BLaER1 treated with 17β-estradiol and CSF1 and Interleukin-3, amounts not matched to agents 10 nM and 100 nM (cell line): Measurements from ENCODE around the gene SMURF1.

ENCODE experiments used
- H3K27ac ChIP-seq, 11 experiments: shearing (Covaris generic); formaldehyde crosslinking; 2 replicates each; pipeline ENCODE4 v1.8.1; 2022
- H3K27me3 ChIP-seq, 11 experiments: shearing (Covaris generic); formaldehyde crosslinking; 2 replicates each; pipeline ENCODE4 v1.8.1; 2022
- H3K36me3 ChIP-seq, 11 experiments: shearing (Covaris generic); formaldehyde crosslinking; 2 replicates each; pipeline ENCODE4 v1.8.1; 2022
- H3K4me1 ChIP-seq, 10 experiments: shearing (Covaris generic); formaldehyde crosslinking; 2 replicates each; pipeline ENCODE4 v1.8.1; 2022
- H3K4me2 ChIP-seq, 11 experiments: shearing (Covaris generic); formaldehyde crosslinking; 2 replicates each; pipeline ENCODE4 v1.8.1; 2022
- H3K4me3 ChIP-seq, 10 experiments: shearing (Covaris generic); formaldehyde crosslinking; 2 replicates each; pipeline ENCODE4 v1.8.1; 2022
- H3K9ac ChIP-seq, 11 experiments: shearing (Covaris generic); formaldehyde crosslinking; 2 replicates each; pipeline ENCODE4 v1.8.1; 2022
- H3K9me3 ChIP-seq, 11 experiments: shearing (Covaris generic); formaldehyde crosslinking; replicated peaks in 1 of 11; 2 replicates each; pipeline ENCODE4 v1.8.1; 2022
- H4K20me1 ChIP-seq, 11 experiments: shearing (Covaris generic); formaldehyde crosslinking; 2 replicates each; pipeline ENCODE4 v1.8.1; 2022
- Cebpa-rat ChIP-seq, 11 experiments: shearing (Covaris generic); IDR thresholded peaks; 2 replicates each; pipeline ENCODE4 v1.8.1; 2022

SMURF1 gene

DNA sequence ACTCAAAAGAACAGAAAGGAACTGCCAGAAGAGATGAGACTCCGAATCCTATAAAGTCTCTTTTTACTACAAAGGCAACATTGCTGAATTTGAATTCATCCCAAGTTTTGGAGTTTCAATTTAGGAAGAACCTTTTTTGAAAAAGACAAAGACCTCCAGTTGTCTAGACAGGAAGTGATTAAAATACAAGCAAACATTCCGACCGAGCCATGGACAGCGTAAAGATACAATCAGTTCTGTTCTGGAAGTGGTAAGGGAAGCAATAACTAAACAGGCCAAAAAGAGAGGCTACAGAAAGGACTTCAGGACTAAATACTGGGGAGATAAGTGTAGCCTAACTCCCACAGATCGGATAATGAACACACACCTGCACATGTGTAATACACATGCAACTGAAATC lies 101.0 kb downstream of the SMURF1 start:
- Histone ChIP-seq H3K4me1 (peaks cover 6 to 35% (median 17%) of the 10 kb centered on the region in 10 experiments; a peak in 19 of 20 replicates), H3K27ac (no peak overlapping the region), H4K20me1 (peaks cover 0 to 76% (median 17%) of the 10 kb centered on the region in 11 experiments; a peak in 13 of 22 replicates), H3K9me3 (no peaks in the 10 kb centered on the region), H3K36me3 (peaks cover 92 to 100% (median 100%) of the 10 kb centered on the region in 11 experiments), H3K4me3 (no peak overlapping the region), H3K9ac (no peak overlapping the region), H3K27me3 (no peaks in the 10 kb centered on the region), H3K4me2 (no peak overlapping the region)
- TF ChIP-seq Cebpa-rat (IDR thresholded peaks at IDR 0.05) = no peak

DNA sequence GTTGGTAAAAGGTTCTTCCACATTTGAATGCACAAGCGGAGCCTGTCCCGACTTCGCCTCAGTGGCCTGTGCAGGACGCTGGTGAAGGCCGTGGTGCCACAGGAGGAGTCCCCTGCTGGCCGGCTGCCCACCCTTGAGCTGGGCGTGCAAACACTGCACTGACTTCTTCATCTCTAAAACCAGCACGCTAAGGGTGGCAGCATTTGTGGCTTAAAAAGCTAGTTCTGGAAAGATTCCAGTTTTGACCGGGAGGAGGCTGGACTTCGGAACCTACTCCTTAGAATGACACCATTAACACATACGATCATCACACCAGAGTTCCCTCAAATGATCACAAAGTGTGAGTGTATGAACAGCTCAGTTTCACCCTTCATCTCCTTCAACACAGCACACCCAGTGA lies 102.4 kb downstream of the SMURF1 start:
- Histone ChIP-seq H3K27ac (no peak overlapping the region), H3K9ac (no peak overlapping the region), H3K27me3 (no peaks in the 10 kb centered on the region), H3K9me3 (no peaks in the 10 kb centered on the region), H3K4me1 (peaks cover 9 to 50% (median 31%) of the 10 kb centered on the region in 10 experiments), H3K4me3 (no peak overlapping the region), H3K4me2 (no peak overlapping the region), H4K20me1 (peaks cover 2 to 77% (median 23%) of the 10 kb centered on the region in 11 experiments; a peak in 20 of 22 replicates), H3K36me3 (peaks cover 92 to 100% (median 98%) of the 10 kb centered on the region in 11 experiments)
- TF ChIP-seq Cebpa-rat (IDR thresholded peaks at IDR 0.05) = no peak

GRCh38 chr7:99040104-99040958 lies 103.6 kb downstream of the SMURF1 start:
- Histone ChIP-seq H3K27ac (peak overlapping the region in 6 of 11 experiments; percentile 26 to 48 (median 40); a peak in 11 of 22 replicates), H3K9me3 (no peaks in the 10 kb centered on the region), H3K9ac (peak overlapping the region in 8 of 11 experiments; percentile 13 to 47 (median 28); a peak in 6 of 22 replicates), H3K4me2 (peak overlapping the region; percentile 5 to 54 (median 33); a peak in 15 of 22 replicates), H3K4me3 (no peak overlapping the region), H3K36me3 (peaks cover 83 to 99% (median 88%) of the 10 kb centered on the region in 11 experiments), H4K20me1 (peaks cover 7 to 82% (median 34%) of the 10 kb centered on the region in 11 experiments; a peak in 20 of 22 replicates), H3K4me1 (peaks cover 21 to 62% (median 43%) of the 10 kb centered on the region in 10 experiments), H3K27me3 (no peaks in the 10 kb centered on the region)
- TF ChIP-seq Cebpa-rat (IDR thresholded peaks at IDR 0.05) = no peak

DNA sequence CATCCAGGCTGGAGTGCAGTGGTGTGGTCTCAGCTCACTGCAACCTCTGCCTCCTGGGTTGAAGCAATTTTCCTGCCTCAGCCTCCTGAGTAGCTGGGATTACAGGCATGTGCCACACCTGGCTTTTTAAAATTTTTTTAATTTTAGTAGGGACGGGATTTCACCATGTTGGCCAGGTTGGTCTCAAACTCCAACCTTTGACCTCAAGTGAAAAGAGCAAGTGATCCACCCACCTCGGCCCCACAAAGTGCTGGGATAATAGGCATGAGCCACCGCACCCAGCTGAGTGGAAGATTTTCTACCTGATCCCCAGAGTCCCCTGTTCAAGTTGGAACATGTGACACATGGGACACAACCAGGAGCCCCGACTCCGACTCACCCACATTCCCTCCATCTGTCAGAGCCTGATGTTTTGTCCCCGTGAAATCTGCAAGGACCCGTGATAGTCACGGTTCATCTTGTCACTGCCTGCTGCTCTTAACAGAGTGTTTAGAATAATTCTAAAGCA lies 104.5 kb downstream of the SMURF1 start:
- H3K27me3 ChIP-seq = no peaks in the 10 kb centered on the region
- peaks cover 29 to 71% (median 52%) of the 10 kb centered on the region in 10 experiments for H3K4me1 ChIP-seq
- H3K4me3 ChIP-seq = no peak overlapping the region
- no peak overlapping the region for H3K27ac ChIP-seq
- TF ChIP-seq Cebpa-rat (IDR thresholded peaks at IDR 0.05) = no peak
- H4K20me1 ChIP-seq = peaks cover 7 to 82% (median 42%) of the 10 kb centered on the region in 11 experiments; a peak in 20 of 22 replicates
- H3K4me2 ChIP-seq = no peak overlapping the region; a peak in 1 of 22 replicates
- no peaks in the 10 kb centered on the region for H3K9me3 ChIP-seq
- H3K36me3 ChIP-seq = peaks cover 83 to 99% (median 88%) of the 10 kb centered on the region in 11 experiments
- peak overlapping the region in 1 of 11 experiments; percentile 13; a peak in 1 of 22 replicates for H3K9ac ChIP-seq

DNA sequence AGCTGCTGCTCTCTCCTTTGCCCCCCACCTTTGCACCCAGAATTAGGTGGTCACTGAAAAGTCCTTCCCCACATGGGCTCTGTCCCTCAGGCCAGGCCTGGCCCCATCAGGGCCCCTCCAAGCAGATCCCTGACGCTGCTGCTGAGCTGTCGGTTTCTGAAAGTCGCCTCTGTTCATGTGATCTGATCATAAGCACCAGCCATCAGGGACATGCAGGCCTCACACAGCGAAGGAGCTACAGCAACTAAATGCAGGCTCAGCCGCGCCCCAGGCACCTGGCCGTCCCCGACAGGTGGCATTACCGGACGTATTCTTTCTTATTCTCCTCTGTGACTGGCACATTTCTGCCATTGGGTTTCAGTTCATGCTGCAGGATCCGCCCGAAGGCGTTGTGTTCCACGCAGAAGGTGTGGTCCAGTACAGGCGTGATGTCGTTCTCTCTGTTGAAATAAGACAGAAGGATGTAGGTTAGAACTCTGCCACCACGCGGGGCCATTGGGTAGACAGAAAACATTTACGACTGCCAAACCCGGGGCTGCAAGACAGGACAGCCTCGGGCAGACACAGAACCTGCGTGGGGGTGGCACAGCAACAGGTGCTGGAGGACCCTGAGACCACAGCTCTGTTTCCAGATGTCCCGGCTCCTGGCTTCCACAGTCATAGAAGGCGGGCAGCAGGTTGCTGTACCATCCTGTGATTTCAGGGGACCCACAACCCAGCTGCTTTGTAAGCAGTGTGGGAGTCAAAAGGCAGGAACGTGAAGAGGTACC lies 105.6 kb downstream of the SMURF1 start:
- peaks cover 83 to 99% (median 88%) of the 10 kb centered on the region in 11 experiments for H3K36me3 ChIP-seq
- H3K27ac ChIP-seq = peak overlapping the region in 2 of 11 experiments; percentile 27 to 76; a peak in 1 of 22 replicates
- no peaks in the 10 kb centered on the region for H3K9me3 ChIP-seq

GRCh38 chr7:99037327-99037940 lies 106.5 kb downstream of the SMURF1 start:
- Histone ChIP-seq H3K27me3 (no peaks in the 10 kb centered on the region), H3K4me2 (peak overlapping the region in 9 of 11 experiments; percentile 72 to 95 (median 86); a peak in 17 of 22 replicates), H3K27ac (peak overlapping the region in 2 of 11 experiments; percentile 76; a peak in 5 of 22 replicates), H3K9me3 (no peaks in the 10 kb centered on the region), H3K36me3 (peaks cover 83 to 99% (median 88%) of the 10 kb centered on the region in 11 experiments), H3K9ac (peak overlapping the region in 5 of 11 experiments; percentile 13 to 80 (median 55); a peak in 5 of 22 replicates), H3K4me3 (no peak overlapping the region), H4K20me1 (peaks cover 7 to 85% (median 49%) of the 10 kb centered on the region in 11 experiments; a peak in 21 of 22 replicates), H3K4me1 (peaks cover 34 to 89% (median 70%) of the 10 kb centered on the region in 10 experiments)
- no peak for TF ChIP-seq Cebpa-rat (IDR thresholded peaks at IDR 0.05)

More for the DNA sequence above, 105.6 kb downstream of the SMURF1 start:
- TF ChIP-seq Cebpa-rat (IDR thresholded peaks at IDR 0.05) = no peak
- Histone ChIP-seq H3K4me3 (no peak overlapping the region), H3K27me3 (no peaks in the 10 kb centered on the region), H3K9ac (peak overlapping the region in 4 of 11 experiments; percentile 13 to 80 (median 27); a peak in 2 of 22 replicates), H3K4me1 (peaks cover 34 to 82% (median 64%) of the 10 kb centered on the region in 10 experiments), H3K4me2 (peak overlapping the region in 5 of 11 experiments; percentile 86 to 95 (median 94); a peak in 9 of 22 replicates), H4K20me1 (peaks cover 7 to 85% (median 49%) of the 10 kb centered on the region in 11 experiments; a peak in 21 of 22 replicates)

DNA sequence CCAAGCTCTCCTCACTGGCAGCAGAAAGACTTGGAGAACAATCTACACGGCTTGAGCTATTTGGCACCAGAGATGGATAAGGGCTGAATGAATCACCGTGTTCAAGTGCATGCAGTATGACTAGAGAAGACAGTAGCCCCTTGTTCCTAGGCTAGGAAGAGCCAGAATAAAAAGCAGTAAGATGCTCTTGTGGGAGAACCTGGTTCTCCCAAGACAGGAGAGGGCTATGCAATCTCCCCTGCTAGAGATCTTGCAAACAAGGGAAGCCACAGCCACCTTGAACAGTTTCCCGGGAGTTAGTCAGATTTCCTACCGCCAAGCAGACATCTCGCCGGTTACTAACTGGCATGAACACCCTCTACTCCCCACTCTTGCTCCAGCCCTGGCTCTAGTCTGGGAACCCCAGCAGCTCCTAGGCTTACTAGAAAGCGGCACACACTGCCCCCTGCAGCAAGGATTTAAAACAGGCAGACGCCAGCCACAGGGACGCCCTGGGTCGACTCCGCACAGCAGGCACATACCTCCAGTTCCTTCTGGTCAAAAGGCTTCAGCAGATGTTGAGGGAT lies 107.3 kb downstream of the SMURF1 start:
- Histone ChIP-seq H3K4me1 (peaks cover 35 to 93% (median 75%) of the 10 kb centered on the region in 10 experiments), H3K36me3 (peaks cover 83 to 99% (median 88%) of the 10 kb centered on the region in 11 experiments), H3K27ac (peak overlapping the region in 8 of 11 experiments; percentile 40 to 77 (median 66); a peak in 13 of 22 replicates), H3K9me3 (no peaks in the 10 kb centered on the region), H3K9ac (peak overlapping the region in 7 of 11 experiments; percentile 30 to 80 (median 67); a peak in 12 of 22 replicates), H4K20me1 (peaks cover 7 to 85% (median 49%) of the 10 kb centered on the region in 11 experiments; a peak in 21 of 22 replicates), H3K27me3 (no peaks in the 10 kb centered on the region), H3K4me2 (peak overlapping the region; percentile 55 to 95 (median 81)), H3K4me3 (peak overlapping the region in 4 of 10 experiments; percentile 23 to 65 (median 44); a peak in 4 of 20 replicates)
- TF ChIP-seq Cebpa-rat (IDR thresholded peaks at IDR 0.05) = no peak
